ENCODE data around the gene GALNT16.

DNA sequence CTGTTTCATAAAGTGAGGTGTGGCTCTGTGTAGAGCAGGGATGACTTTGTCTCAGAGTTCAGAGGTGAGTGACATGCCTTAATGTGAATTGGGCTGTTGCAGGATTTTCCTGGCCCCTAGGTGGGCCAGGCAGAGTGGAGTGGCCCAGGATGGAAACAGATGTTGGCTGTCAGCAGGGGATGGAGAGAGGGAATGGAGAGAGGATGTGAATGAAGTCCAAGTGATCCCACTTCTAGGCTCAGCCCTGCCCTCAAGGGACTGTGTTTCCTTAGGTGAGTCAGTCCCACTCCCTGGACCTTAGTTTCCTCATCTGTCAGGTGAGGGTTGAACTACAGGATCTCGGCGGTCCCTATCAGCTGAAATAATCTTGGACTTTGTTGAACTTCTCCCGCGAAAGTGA is 7.5 kb downstream of the GALNT16 start:
- TF ChIP-seq, protein P1, sequence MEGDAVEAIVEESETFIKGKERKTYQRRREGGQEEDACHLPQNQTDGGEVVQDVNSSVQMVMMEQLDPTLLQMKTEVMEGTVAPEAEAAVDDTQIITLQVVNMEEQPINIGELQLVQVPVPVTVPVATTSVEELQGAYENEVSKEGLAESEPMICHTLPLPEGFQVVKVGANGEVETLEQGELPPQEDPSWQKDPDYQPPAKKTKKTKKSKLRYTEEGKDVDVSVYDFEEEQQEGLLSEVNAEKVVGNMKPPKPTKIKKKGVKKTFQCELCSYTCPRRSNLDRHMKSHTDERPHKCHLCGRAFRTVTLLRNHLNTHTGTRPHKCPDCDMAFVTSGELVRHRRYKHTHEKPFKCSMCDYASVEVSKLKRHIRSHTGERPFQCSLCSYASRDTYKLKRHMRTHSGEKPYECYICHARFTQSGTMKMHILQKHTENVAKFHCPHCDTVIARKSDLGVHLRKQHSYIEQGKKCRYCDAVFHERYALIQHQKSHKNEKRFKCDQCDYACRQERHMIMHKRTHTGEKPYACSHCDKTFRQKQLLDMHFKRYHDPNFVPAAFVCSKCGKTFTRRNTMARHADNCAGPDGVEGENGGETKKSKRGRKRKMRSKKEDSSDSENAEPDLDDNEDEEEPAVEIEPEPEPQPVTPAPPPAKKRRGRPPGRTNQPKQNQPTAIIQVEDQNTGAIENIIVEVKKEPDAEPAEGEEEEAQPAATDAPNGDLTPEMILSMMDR (IDR thresholded peaks at IDR 0.05): no peak
- no peak for TF ChIP-seq EZH2phosphoT487 (IDR thresholded peaks at IDR 0.05)
